ENCODE data around the gene BSCL2. TPM values are rescaled to one million over a fixed set of nuclear protein-coding genes. Genes with fewer than 3 reads are reported as not detected.
A peak's percentile ranks its signal among the peaks of the same experiment; 100 is the strongest.

The BSCL2 gene
- total RNA-seq, 1 experiment from 2014 or later: 97.2 TPM

DNA sequence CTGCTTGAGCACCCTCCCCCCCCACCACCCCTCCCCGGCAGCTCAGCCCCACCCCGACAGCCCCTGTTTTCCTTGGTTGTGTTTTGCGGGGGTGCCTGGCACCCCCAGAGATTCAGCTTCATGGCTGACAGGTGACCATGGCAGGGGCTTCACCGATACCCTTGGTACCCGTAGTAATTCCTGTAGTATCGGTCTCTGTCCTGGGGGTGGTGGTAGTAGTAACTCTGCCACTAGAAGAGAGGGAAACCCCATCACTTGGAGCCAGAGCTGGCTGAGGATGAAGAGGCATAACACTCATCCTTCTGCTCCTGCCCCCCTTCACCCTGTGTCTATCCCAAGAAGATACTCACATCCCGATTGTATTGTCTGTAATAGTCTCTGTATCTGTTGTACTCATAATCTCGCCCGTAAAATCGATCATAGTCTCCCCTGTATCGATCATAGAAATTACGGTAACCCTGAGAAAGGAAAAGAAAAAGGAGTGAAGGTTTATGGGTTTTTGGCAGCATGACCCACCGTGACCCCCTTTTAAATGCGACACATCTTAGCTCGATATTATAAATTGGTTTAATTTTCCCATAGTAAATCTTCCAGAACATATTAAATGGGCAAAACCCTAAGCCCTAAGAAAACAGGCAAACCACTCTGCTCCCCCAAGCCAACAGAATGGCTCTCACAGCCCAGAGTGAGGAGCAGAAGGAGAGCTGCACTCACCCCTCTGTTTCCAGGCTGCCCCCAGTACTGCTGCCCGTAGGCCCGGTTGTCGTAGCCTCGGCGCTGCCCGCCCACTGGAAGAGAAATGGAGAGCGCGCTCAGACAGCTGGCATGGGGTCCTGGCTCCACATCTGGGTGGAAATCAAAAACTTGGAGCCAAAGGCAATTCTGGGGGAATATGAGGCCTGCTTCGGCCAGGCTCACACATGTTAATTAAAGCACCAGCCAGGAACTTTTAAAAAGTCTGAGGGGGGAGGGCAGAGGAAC, 8.2 kb upstream of the BSCL2 start:
- peaks cover 85% of the 10 kb centered on the region for H3K36me3 Mint-ChIP-seq
- ChIA-PET CTCF (interaction anchor here (1.2 to 4.1 kb wide), 4 partner anchors 8 to 71 kb away, joined by 3 to 14 read pairs (median 4); partner anchors contain the start of genes BSCL2, GNG3, HNRNPUL2 and TAF6L), POLR2A (interaction anchor here (0.5 to 0.8 kb wide), 2 partner anchors 12 to 73 kb away, joined by 3 to 6 read pairs; partner anchors contain the start of gene HNRNPUL2)
- H3K9me3 Mint-ChIP-seq: no peaks in the 10 kb centered on the region
- ATAC-seq (peak; percentile 71), DNase-seq (ENCODE audit: low spot score) (no peak)
- no peaks in the 10 kb centered on the region for H3K27me3 Mint-ChIP-seq (ENCODE audit: low read depth)
- peak overlapping the region; percentile 37 for H3K27ac Mint-ChIP-seq
- TF ChIP-seq, protein P1, sequence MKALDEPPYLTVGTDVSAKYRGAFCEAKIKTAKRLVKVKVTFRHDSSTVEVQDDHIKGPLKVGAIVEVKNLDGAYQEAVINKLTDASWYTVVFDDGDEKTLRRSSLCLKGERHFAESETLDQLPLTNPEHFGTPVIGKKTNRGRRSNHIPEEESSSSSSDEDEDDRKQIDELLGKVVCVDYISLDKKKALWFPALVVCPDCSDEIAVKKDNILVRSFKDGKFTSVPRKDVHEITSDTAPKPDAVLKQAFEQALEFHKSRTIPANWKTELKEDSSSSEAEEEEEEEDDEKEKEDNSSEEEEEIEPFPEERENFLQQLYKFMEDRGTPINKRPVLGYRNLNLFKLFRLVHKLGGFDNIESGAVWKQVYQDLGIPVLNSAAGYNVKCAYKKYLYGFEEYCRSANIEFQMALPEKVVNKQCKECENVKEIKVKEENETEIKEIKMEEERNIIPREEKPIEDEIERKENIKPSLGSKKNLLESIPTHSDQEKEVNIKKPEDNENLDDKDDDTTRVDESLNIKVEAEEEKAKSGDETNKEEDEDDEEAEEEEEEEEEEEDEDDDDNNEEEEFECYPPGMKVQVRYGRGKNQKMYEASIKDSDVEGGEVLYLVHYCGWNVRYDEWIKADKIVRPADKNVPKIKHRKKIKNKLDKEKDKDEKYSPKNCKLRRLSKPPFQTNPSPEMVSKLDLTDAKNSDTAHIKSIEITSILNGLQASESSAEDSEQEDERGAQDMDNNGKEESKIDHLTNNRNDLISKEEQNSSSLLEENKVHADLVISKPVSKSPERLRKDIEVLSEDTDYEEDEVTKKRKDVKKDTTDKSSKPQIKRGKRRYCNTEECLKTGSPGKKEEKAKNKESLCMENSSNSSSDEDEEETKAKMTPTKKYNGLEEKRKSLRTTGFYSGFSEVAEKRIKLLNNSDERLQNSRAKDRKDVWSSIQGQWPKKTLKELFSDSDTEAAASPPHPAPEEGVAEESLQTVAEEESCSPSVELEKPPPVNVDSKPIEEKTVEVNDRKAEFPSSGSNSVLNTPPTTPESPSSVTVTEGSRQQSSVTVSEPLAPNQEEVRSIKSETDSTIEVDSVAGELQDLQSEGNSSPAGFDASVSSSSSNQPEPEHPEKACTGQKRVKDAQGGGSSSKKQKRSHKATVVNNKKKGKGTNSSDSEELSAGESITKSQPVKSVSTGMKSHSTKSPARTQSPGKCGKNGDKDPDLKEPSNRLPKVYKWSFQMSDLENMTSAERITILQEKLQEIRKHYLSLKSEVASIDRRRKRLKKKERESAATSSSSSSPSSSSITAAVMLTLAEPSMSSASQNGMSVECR (CRISPR knock-in tag; IDR thresholded peaks at IDR 0.05; ENCODE audit: borderline replicate concordance): no peak
- TF ChIP-seq SMAD4 (CRISPR knock-in tag; IDR thresholded peaks at IDR 0.05): no peak
- TF ChIP-seq ZNF121 (CRISPR knock-in tag; IDR thresholded peaks at IDR 0.05): no peak
- TF ChIP-seq OVOL2 (CRISPR knock-in tag; IDR thresholded peaks at IDR 0.05; ENCODE audit: borderline replicate concordance): no peak
- H3K4me1 Mint-ChIP-seq: peaks cover 28% of the 10 kb centered on the region
- H3K4me3 Mint-ChIP-seq: no peak overlapping the region

DNA sequence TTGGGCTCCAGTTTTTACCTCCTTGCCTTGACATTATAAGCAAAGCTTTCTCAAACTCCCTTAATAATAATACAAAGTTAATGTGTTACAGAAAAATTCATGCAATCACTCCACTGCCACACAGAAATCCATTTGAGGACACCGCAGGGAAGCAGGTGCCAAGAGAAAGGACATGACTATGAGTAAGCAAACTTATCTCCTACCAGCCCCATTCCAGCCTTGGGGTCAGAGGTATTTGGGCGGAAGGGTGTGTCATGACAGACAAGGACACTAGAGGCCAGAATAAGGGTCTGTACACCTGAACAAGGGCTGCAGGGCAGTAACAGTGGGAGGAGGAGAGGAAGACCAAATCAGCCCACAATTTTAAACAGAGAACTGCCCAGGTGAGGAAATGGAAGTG, 6.1 kb upstream of the BSCL2 start:
- no peaks in the 10 kb centered on the region for H3K9me3 Mint-ChIP-seq
- H3K4me1 Mint-ChIP-seq: peaks cover 40% of the 10 kb centered on the region
- POLR2A ChIA-PET: no interaction called here
- peak overlapping the region; percentile 79 for H3K27ac Mint-ChIP-seq
- no peak overlapping the region for H3K4me3 Mint-ChIP-seq
- CTCF ChIA-PET: interaction anchor here (1.0 to 4.1 kb wide), 2 partner anchors 14 to 57 kb away, joined by 3 to 14 read pairs; partner anchors contain the start of genes HNRNPUL2 and TAF6L
- H3K36me3 Mint-ChIP-seq: peaks cover 70% of the 10 kb centered on the region
- TF ChIP-seq CREM (CRISPR knock-in tag; IDR thresholded peaks at IDR 0.05): no peak
- no peak for TF ChIP-seq IRF2 (CRISPR knock-in tag; IDR thresholded peaks at IDR 0.05; ENCODE audit: borderline replicate concordance, low read depth)
- TF ChIP-seq, protein P2, sequence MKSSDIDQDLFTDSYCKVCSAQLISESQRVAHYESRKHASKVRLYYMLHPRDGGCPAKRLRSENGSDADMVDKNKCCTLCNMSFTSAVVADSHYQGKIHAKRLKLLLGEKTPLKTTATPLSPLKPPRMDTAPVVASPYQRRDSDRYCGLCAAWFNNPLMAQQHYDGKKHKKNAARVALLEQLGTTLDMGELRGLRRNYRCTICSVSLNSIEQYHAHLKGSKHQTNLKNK (CRISPR knock-in tag; IDR thresholded peaks at IDR 0.05): no peak
- TF ChIP-seq SMAD4 (CRISPR knock-in tag; IDR thresholded peaks at IDR 0.05): no peak
- TF ChIP-seq, protein P3, sequence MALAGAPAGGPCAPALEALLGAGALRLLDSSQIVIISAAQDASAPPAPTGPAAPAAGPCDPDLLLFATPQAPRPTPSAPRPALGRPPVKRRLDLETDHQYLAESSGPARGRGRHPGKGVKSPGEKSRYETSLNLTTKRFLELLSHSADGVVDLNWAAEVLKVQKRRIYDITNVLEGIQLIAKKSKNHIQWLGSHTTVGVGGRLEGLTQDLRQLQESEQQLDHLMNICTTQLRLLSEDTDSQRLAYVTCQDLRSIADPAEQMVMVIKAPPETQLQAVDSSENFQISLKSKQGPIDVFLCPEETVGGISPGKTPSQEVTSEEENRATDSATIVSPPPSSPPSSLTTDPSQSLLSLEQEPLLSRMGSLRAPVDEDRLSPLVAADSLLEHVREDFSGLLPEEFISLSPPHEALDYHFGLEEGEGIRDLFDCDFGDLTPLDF (CRISPR knock-in tag; IDR thresholded peaks at IDR 0.05): no peak
- no peak for TF ChIP-seq TEAD4 (CRISPR knock-in tag; IDR thresholded peaks at IDR 0.05)
- no peak for TF ChIP-seq NFE2L1 (CRISPR knock-in tag; IDR thresholded peaks at IDR 0.05)
- TF ChIP-seq, protein P4, sequence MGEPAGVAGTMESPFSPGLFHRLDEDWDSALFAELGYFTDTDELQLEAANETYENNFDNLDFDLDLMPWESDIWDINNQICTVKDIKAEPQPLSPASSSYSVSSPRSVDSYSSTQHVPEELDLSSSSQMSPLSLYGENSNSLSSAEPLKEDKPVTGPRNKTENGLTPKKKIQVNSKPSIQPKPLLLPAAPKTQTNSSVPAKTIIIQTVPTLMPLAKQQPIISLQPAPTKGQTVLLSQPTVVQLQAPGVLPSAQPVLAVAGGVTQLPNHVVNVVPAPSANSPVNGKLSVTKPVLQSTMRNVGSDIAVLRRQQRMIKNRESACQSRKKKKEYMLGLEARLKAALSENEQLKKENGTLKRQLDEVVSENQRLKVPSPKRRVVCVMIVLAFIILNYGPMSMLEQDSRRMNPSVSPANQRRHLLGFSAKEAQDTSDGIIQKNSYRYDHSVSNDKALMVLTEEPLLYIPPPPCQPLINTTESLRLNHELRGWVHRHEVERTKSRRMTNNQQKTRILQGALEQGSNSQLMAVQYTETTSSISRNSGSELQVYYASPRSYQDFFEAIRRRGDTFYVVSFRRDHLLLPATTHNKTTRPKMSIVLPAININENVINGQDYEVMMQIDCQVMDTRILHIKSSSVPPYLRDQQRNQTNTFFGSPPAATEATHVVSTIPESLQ (CRISPR knock-in tag; IDR thresholded peaks at IDR 0.05): no peak
- TF ChIP-seq, protein P5, sequence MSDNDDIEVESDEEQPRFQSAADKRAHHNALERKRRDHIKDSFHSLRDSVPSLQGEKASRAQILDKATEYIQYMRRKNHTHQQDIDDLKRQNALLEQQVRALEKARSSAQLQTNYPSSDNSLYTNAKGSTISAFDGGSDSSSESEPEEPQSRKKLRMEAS (CRISPR knock-in tag; IDR thresholded peaks at IDR 0.05): no peak
- no peak for TF ChIP-seq SMAD3 (CRISPR knock-in tag; IDR thresholded peaks at IDR 0.05; ENCODE audit: borderline replicate concordance)
- H3K27me3 Mint-ChIP-seq (ENCODE audit: low read depth): no peaks in the 10 kb centered on the region
- no peak for DNase-seq (ENCODE audit: low spot score)
- no peak for ATAC-seq
